ENCODE data around the gene RBM26. TPM values are rescaled to one million over a fixed set of nuclear protein-coding genes. Genes with fewer than 3 reads are reported as not detected.

Gene RBM26
- total and polyA plus RNA-seq, 12 donors = 7.5 to 46.8 (median 24.5) TPM

GRCh38 chr13:79389026-79389425, 17.0 kb downstream of the RBM26 start:
- Histone ChIP-seq H3K9me3 (no peaks in the 10 kb centered on the region), H3K27me3 (no peaks in the 10 kb centered on the region), H3K27ac (peak overlapping the region in 1 of 10 donors; percentile 37), H3K4me1 (peaks cover 0 to 70% (median 43%) of the 10 kb centered on the region in 9 donors), H3K36me3 (no peaks in the 10 kb centered on the region), H3K4me3 (no peak overlapping the region)
- ATAC-seq = no peak
- no peak for TF ChIP-seq CTCF (IDR thresholded peaks at IDR 0.05)
- no peak for DNase-seq
- intact Hi-C loops (cut with DNase I) = no loop called here
- WGBS, 2 donors = 91 to 93% methylated on average over 1 of the region's 1 CpG

- H3K27me3 ChIP-seq = no peaks in the 10 kb centered on the region
- peaks cover 0 to 2% (median 0%) of the 10 kb centered on the region in 11 donors for H3K9me3 ChIP-seq
- TF ChIP-seq CTCF (IDR thresholded peaks at IDR 0.05) = no peak
- DNase-seq (no peak), ATAC-seq (no peak)
- WGBS, 2 donors = 72 to 82% methylated on average over 4 of the region's 4 CpGs
- intact Hi-C loops (cut with DNase I) = no loop called here
- no peak overlapping the region for H3K4me3 ChIP-seq
- no peak overlapping the region for H3K27ac ChIP-seq
- peaks cover 0 to 69% (median 33%) of the 10 kb centered on the region in 9 donors for H3K4me1 ChIP-seq
- no peaks in the 10 kb centered on the region for H3K36me3 ChIP-seq
These were observed 18.2 kb downstream of the RBM26 start for GRCh38 chr13:79387853-79388252.

GRCh38 chr13:79386125-79386826, 19.8 kb downstream of the RBM26 start:
- no peak overlapping the region for H3K27ac ChIP-seq
- no peaks in the 10 kb centered on the region for H3K27me3 ChIP-seq
- 68 to 72% methylated on average over 1 of the region's 1 CpG for WGBS, 2 donors
- H3K4me3 ChIP-seq = no peak overlapping the region
- intact Hi-C loops (cut with DNase I) = no loop called here
- peak in 1 of 8 donors; percentile 32 for ATAC-seq
- H3K36me3 ChIP-seq = no peaks in the 10 kb centered on the region
- peaks cover 0 to 3% (median 0%) of the 10 kb centered on the region in 11 donors for H3K9me3 ChIP-seq
- H3K4me1 ChIP-seq = peaks cover 0 to 77% (median 28%) of the 10 kb centered on the region in 9 donors
- no peak for DNase-seq
- TF ChIP-seq CTCF (IDR thresholded peaks at IDR 0.05) = no peak

GRCh38 chr13:79385694-79386093, 20.4 kb downstream of the RBM26 start:
- TF ChIP-seq CTCF (IDR thresholded peaks at IDR 0.05) = no peak
- WGBS, 2 donors = 34 to 43% methylated on average over 1 of the region's 1 CpG
- H3K36me3 ChIP-seq = no peaks in the 10 kb centered on the region
- peaks cover 0 to 3% (median 0%) of the 10 kb centered on the region in 11 donors for H3K9me3 ChIP-seq
- ATAC-seq = peak in 6 of 8 donors; percentile 61 to 87 (median 70)
- intact Hi-C loops (cut with DNase I) = no loop called here
- H3K4me3 ChIP-seq = no peak overlapping the region
- H3K27me3 ChIP-seq = no peaks in the 10 kb centered on the region
- no peak for DNase-seq
- no peak overlapping the region for H3K27ac ChIP-seq
- H3K4me1 ChIP-seq = peaks cover 0 to 75% (median 28%) of the 10 kb centered on the region in 9 donors

Measured in heart right ventricle (tissue), 16 donors.